Gastrocnemius medialis (tissue), 4 donors: ENCODE measurements around the gene ATG10. TPM values are rescaled to one million over a fixed set of nuclear protein-coding genes. Genes with fewer than 3 reads are reported as not detected.
"Not testable (repeated sequence)": the region's sequence is repeated elsewhere in the genome, so short reads cannot be mapped to it uniquely, and the experiment has no call there.

Source experiments
- ATAC-seq, 2 donors: fragments of 150-250 bp; one replicate each; pipeline ENCODE4 v1.9.1; 2016
- DNase-seq, 2 donors: peaks; one replicate each; pipeline ENCODE4 v3.0.0-alpha.2; 2019
- H3K27ac ChIP-seq, 4 donors: fragments of 200-600 bp; sonication (generic); 1 replicate in 1 of 4; 2 replicates in 3 of 4; pipeline ENCODE4 v1.5.1; 2016 to 2018; ENCODE audit warnings: mild to moderate bottlenecking in 2 of 4, moderate library complexity in 1 of 4
- H3K27me3 ChIP-seq, 3 donors: fragments of 200-600 bp; sonication (generic) in 2 of 3; 1 replicate in 1 of 3; 2 replicates in 2 of 3; pipeline versions ENCODE4 v1.5.1 to v1.6.0; 2016 to 2019; ENCODE audit warnings: mild to moderate bottlenecking in 1 of 3, moderate library complexity in 1 of 3
- H3K36me3 ChIP-seq, 2 donors: fragments of 200-600 bp; sonication (generic) in 1 of 2; one replicate each; pipeline ENCODE4 v1.5.1; 2017 to 2018
- H3K4me1 ChIP-seq, 2 donors: fragments of 200-600 bp; sonication (generic) in 1 of 2; one replicate each; pipeline ENCODE4 v1.5.1; 2016 to 2017; ENCODE audit warnings: mild to moderate bottlenecking in 2 of 2
- H3K4me3 ChIP-seq, 4 donors: fragments of 200-600 bp; sonication (generic) in 3 of 4; 1 replicate in 1 of 4; 2 replicates in 3 of 4; pipeline ENCODE4 v1.5.1; 2016 to 2019; ENCODE audit warnings: mild to moderate bottlenecking in 2 of 4
- H3K9me3 ChIP-seq, 3 donors: fragments of 200-600 bp; sonication (generic) in 2 of 3; 1 replicate in 1 of 3; 2 replicates in 2 of 3; pipeline ENCODE4 v1.5.1; 2016 to 2019
- POLR2A ChIP-seq, 2 donors: fragments of 450-650 bp; IDR thresholded peaks; one replicate each; pipeline ENCODE4 v1.6.1; 2017; ENCODE audit warnings: antibody characterized with exemption in 2 of 2, mild to moderate bottlenecking in 2 of 2, moderate library complexity in 2 of 2
- in situ Hi-C, 4 donors: fragments of 200-750 bp; cut with MboI; loops; one replicate each; pipeline versions ENCODE4 v1.15.0 to v1.8.0; 2017; ENCODE audit warnings: low sequenced_read_pairs in 4 of 4
- intact Hi-C: fragments of 100-400 bp; cut with DNase I; formaldehyde crosslinking; loops from one replicate; pipeline ENCODE4 v1.15.1; 2023; ENCODE audit warnings: low total_unique reads
- total RNA-seq, 4 donors: library from RNA; depleted of rRNA; stranded (reverse); fragments of >200 nt; gene quantifications; one replicate each; pipeline versions ENCODE4 v1.1.0 to v1.2.3, GENCODE V29; 2016
- TF ChIP-seq, protein P1 (sequence below), 5 experiments: fragments of 450-650 bp in 3 of 5; fragments of 200-600 bp in 2 of 5; sonication (generic) in 2 of 5; IDR thresholded peaks in 4 of 5; conservative IDR thresholded peaks in 1 of 5; 1 replicate in 4 of 5; 2 replicates in 1 of 5; pipeline ENCODE4 v1.5.1; 2016 to 2019; ENCODE audit warnings: antibody characterized with exemption in 5 of 5, mild to moderate bottlenecking in 3 of 5, moderate library complexity in 3 of 5

ATG10 gene
- total RNA-seq, 4 donors from 2014 or later = 2.9 to 8.5 (median 6.0) TPM

DNA sequence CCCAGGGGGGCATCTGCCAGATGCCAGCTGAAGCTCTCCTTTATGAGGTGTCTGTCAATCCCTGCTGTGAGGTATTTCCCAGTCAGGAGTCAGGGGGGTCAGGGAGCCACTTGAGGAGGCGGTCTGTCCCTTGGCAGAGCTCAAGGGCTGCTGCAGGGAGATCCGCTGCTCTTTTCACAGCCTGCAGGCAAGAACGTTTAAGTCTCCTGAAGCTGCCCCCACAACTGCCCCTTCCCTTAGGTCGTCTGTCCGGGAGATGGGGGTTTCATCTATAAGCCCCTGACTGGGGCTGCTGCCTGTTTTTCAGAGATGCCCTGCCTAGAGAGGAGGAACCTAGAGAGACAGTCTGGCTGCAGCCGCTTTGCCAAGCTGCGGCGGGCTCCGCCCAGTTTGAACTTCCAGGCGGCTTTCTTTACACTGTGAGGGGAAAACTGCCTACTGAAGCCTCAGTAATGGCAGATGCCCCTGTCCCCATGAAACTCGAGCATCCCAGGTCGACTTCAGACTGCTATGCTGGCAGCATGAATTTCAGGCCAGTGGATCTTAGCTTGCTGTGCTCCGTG is 158.0 kb downstream of the ATG10 start:
- ATAC-seq (no peak), DNase-seq (no peak)
- H3K36me3 ChIP-seq = no peaks in the 10 kb centered on the region
- no peaks in the 10 kb centered on the region for H3K27me3 ChIP-seq
- H3K4me3 ChIP-seq = no peak overlapping the region
- no peaks in the 10 kb centered on the region for H3K9me3 ChIP-seq
- no peaks in the 10 kb centered on the region for H3K4me1 ChIP-seq
- TF ChIP-seq POLR2A (IDR thresholded peaks at IDR 0.05) = no peak
- TF ChIP-seq, protein P1, sequence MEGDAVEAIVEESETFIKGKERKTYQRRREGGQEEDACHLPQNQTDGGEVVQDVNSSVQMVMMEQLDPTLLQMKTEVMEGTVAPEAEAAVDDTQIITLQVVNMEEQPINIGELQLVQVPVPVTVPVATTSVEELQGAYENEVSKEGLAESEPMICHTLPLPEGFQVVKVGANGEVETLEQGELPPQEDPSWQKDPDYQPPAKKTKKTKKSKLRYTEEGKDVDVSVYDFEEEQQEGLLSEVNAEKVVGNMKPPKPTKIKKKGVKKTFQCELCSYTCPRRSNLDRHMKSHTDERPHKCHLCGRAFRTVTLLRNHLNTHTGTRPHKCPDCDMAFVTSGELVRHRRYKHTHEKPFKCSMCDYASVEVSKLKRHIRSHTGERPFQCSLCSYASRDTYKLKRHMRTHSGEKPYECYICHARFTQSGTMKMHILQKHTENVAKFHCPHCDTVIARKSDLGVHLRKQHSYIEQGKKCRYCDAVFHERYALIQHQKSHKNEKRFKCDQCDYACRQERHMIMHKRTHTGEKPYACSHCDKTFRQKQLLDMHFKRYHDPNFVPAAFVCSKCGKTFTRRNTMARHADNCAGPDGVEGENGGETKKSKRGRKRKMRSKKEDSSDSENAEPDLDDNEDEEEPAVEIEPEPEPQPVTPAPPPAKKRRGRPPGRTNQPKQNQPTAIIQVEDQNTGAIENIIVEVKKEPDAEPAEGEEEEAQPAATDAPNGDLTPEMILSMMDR (IDR thresholded peaks at IDR 0.05 in 4 of 5, conservative IDR thresholded peaks at IDR 0.05 in 1 of 5) = no peak
- no peak overlapping the region for H3K27ac ChIP-seq
- intact Hi-C loops = no loop called here
- in situ Hi-C loops = no loop called here

DNA sequence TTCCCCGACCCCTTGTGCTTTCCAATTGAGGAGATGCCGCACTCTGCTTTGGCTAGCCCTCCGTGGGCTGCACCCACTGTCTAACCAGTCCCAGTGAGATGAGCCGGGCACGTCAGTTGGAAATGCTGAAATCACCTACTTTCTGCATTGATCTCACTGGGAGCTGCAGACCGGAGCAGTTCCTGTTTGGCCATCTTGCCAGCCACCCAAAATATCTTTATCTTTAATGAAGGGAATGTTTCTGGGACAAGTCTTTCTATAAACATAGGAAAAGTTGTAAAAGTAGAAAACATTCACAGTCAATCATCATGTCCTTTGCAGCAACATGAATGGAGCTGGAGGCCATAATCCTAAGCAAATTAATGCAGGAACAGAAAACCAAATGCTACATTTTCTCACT is 158.8 kb downstream of the ATG10 start:
- ATAC-seq = no peak
- Histone ChIP-seq H3K9me3 (no peaks in the 10 kb centered on the region), H3K36me3 (no peaks in the 10 kb centered on the region), H3K4me1 (no peaks in the 10 kb centered on the region), H3K4me3 (no peak overlapping the region), H3K27me3 (no peaks in the 10 kb centered on the region), H3K27ac (no peak overlapping the region)
- intact Hi-C loops = no loop called here
- in situ Hi-C loops = no loop called here
- DNase-seq = no peak
- TF ChIP-seq, protein P1 (IDR thresholded peaks at IDR 0.05 in 4 of 5, conservative IDR thresholded peaks at IDR 0.05 in 1 of 5) = no peak
- no peak for TF ChIP-seq POLR2A (IDR thresholded peaks at IDR 0.05)

DNA sequence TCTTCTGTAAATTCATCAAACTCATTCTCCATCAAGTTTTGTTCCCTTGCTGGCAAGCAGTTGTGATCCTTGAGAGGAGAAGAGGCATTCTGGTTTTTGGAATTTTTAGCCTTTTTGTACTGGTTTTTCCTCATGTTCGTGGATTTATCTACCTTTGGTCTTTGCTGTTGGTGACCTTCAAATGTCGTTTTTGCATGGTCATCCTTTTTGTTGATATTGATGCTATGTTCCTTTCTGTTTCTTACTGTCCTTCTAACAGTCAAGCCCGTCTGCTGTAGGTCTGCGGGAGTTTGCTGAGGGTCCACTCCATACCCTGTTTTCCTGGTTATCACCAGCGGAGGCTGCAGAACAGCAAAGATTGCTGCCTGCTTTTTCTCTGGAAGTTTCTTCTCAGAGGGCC is 165.4 kb downstream of the ATG10 start:
- H3K9me3 ChIP-seq = no peaks in the 10 kb centered on the region
- H3K27me3 ChIP-seq = no peaks in the 10 kb centered on the region
- H3K4me1 ChIP-seq = no peaks in the 10 kb centered on the region
- DNase-seq (no peak), ATAC-seq (no peak)
- in situ Hi-C loops (no loop called here), intact Hi-C loops (no loop called here)
- no peaks in the 10 kb centered on the region for H3K36me3 ChIP-seq
- no peak overlapping the region for H3K27ac ChIP-seq
- TF ChIP-seq POLR2A (IDR thresholded peaks at IDR 0.05) = no peak
- TF ChIP-seq, protein P1 (IDR thresholded peaks at IDR 0.05 in 4 of 5, conservative IDR thresholded peaks at IDR 0.05 in 1 of 5) = no peak
- no peak overlapping the region for H3K4me3 ChIP-seq

DNA sequence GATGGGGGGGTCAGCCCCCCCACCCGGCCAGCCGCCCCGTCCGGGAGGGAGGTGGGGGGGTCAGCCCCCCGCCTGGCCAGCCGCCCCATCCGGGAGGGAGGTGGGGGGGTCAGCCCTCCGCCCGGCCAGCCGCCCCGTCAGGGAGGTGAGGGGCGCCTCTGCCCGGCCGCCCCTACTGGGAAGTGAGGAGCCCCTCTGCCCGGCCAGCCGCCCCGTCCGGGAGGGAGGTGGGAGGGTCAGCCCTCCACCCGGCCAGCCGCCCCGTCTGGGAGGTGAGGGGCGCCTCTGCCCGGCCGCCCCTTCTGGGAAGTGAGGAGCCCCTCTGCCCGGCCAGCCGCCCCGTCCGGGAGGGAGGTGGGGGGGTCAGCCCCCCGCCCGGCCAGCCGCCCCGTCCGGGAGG is 168.0 kb downstream of the ATG10 start:
- H3K9me3 ChIP-seq, intact Hi-C loops, H3K4me3 ChIP-seq, H3K27me3 ChIP-seq, ATAC-seq, H3K27ac ChIP-seq, in situ Hi-C loops, H3K4me1 ChIP-seq, H3K36me3 ChIP-seq, DNase-seq: not testable (repeated sequence)

DNA sequence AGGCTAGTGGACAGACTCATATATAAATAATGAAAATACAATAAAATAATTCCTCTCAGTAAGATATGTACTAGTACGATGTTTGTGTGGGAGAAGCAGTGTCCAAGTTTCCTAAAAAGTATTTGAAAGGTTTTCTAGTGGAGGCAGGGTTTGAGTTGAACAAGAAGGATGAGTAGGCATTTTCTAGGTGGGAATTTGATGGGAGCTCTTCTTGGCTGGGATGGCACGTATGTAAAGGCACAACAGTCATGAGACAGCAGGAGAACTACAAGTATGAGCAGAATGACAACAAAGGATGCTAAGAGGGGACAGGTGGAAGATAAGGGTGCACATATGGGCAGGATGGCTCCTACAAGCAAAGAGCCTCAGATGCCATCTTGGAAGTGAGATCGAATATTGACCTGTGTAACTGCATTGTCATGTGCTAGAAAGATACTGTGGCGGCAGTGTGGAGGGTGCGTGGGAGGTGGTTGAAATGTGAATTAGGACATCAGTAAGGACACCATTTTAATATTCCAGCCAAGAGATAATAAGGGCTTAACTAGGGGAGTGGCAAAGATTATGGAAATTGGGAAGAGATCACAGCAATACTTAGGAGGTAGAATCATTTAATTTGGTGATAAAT is 170.5 kb downstream of the ATG10 start:
- in situ Hi-C loops (no loop called here), intact Hi-C loops (no loop called here)
- H3K9me3 ChIP-seq = no peaks in the 10 kb centered on the region
- DNase-seq (no peak), ATAC-seq (no peak)
- TF ChIP-seq, protein P1 (IDR thresholded peaks at IDR 0.05 in 4 of 5, conservative IDR thresholded peaks at IDR 0.05 in 1 of 5) = no peak
- no peak for TF ChIP-seq POLR2A (IDR thresholded peaks at IDR 0.05)
- H3K36me3 ChIP-seq = no peaks in the 10 kb centered on the region
- H3K27me3 ChIP-seq = no peaks in the 10 kb centered on the region
- no peak overlapping the region for H3K4me3 ChIP-seq
- H3K4me1 ChIP-seq = peaks cover 3 to 4% of the 10 kb centered on the region in 2 donors
- H3K27ac ChIP-seq = no peak overlapping the region
